ENCODE measurements around the gene PLPP4. TPM values are rescaled to one million over a fixed set of nuclear protein-coding genes. Genes with fewer than 3 reads are reported as not detected.

Gene PLPP4
- total RNA-seq, 1 donor from 2014 or later, result not detected

- no peak overlapping the region for H3K27ac Mint-ChIP-seq (ENCODE audit: unreplicated experiment)
- no peak for DNase-seq (ENCODE audit: low spot score)
- no peaks in the 10 kb centered on the region for H3K36me3 Mint-ChIP-seq (ENCODE audit: low read depth, unreplicated experiment)
- H3K4me3 Mint-ChIP-seq (ENCODE audit: unreplicated experiment), result no peak overlapping the region
- no peaks in the 10 kb centered on the region for H3K27me3 Mint-ChIP-seq (ENCODE audit: unreplicated experiment)
- H3K9me3 Mint-ChIP-seq (ENCODE audit: unreplicated experiment), result no peaks in the 10 kb centered on the region
- no peaks in the 10 kb centered on the region for H3K4me1 Mint-ChIP-seq (ENCODE audit: unreplicated experiment)
- TF ChIP-seq, protein P1, sequence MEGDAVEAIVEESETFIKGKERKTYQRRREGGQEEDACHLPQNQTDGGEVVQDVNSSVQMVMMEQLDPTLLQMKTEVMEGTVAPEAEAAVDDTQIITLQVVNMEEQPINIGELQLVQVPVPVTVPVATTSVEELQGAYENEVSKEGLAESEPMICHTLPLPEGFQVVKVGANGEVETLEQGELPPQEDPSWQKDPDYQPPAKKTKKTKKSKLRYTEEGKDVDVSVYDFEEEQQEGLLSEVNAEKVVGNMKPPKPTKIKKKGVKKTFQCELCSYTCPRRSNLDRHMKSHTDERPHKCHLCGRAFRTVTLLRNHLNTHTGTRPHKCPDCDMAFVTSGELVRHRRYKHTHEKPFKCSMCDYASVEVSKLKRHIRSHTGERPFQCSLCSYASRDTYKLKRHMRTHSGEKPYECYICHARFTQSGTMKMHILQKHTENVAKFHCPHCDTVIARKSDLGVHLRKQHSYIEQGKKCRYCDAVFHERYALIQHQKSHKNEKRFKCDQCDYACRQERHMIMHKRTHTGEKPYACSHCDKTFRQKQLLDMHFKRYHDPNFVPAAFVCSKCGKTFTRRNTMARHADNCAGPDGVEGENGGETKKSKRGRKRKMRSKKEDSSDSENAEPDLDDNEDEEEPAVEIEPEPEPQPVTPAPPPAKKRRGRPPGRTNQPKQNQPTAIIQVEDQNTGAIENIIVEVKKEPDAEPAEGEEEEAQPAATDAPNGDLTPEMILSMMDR (IDR thresholded peaks at IDR 0.05; ENCODE audit: unreplicated experiment), result no peak
Measured at GRCh38 chr10:120517881-120518484, 61.0 kb downstream of the PLPP4 start.

DNA sequence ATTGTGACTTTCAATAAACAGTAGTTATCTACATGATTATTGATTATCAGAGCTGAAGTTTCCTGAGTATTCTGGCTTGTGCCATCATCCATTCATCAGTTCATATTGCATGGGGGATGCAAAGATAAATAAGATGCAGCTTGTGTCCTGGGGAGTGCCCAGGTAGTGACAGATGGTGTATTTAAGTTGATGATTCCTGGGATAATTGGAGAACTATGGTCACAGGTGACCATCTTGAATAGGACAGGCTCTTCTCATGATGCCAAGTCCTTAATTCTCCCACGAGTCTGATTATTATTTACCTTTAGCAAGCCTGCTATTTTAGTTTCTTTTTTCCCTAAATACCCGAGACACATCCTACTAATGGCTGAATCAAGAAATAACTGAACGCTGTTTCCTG lies 64.9 kb downstream of the PLPP4 start:
- no peak overlapping the region for H3K27ac Mint-ChIP-seq (ENCODE audit: unreplicated experiment)
- no peak for DNase-seq (ENCODE audit: low spot score)
- H3K27me3 Mint-ChIP-seq (ENCODE audit: unreplicated experiment), result peaks cover 2% of the 10 kb centered on the region

GRCh38 chr10:120527691-120528090 lies 70.7 kb downstream of the PLPP4 start:
- Mint-ChIP-seq H3K27me3 (ENCODE audit: unreplicated experiment) (peaks cover 2% of the 10 kb centered on the region), H3K4me3 (ENCODE audit: unreplicated experiment) (no peak overlapping the region), H3K9me3 (ENCODE audit: unreplicated experiment) (no peaks in the 10 kb centered on the region), H3K36me3 (ENCODE audit: low read depth, unreplicated experiment) (no peaks in the 10 kb centered on the region), H3K4me1 (ENCODE audit: unreplicated experiment) (peaks cover 2% of the 10 kb centered on the region), H3K27ac (ENCODE audit: unreplicated experiment) (no peak overlapping the region)
- no peak for DNase-seq (ENCODE audit: low spot score)
- TF ChIP-seq, protein P1 (IDR thresholded peaks at IDR 0.05; ENCODE audit: unreplicated experiment), result no peak

More for the DNA sequence above, 64.9 kb downstream of the PLPP4 start:
- TF ChIP-seq, protein P1 (IDR thresholded peaks at IDR 0.05; ENCODE audit: unreplicated experiment), result no peak
- H3K9me3 Mint-ChIP-seq (ENCODE audit: unreplicated experiment), result no peaks in the 10 kb centered on the region
- no peak overlapping the region for H3K4me3 Mint-ChIP-seq (ENCODE audit: unreplicated experiment)
- no peaks in the 10 kb centered on the region for H3K36me3 Mint-ChIP-seq (ENCODE audit: low read depth, unreplicated experiment)
- no peaks in the 10 kb centered on the region for H3K4me1 Mint-ChIP-seq (ENCODE audit: unreplicated experiment)

GRCh38 chr10:120530699-120531098 lies 73.7 kb downstream of the PLPP4 start:
- Mint-ChIP-seq H3K4me3 (ENCODE audit: unreplicated experiment) (no peak overlapping the region), H3K27me3 (ENCODE audit: unreplicated experiment) (peaks cover 2% of the 10 kb centered on the region), H3K9me3 (ENCODE audit: unreplicated experiment) (no peaks in the 10 kb centered on the region), H3K4me1 (ENCODE audit: unreplicated experiment) (peaks cover 2% of the 10 kb centered on the region), H3K36me3 (ENCODE audit: low read depth, unreplicated experiment) (no peaks in the 10 kb centered on the region), H3K27ac (ENCODE audit: unreplicated experiment) (no peak overlapping the region)
- TF ChIP-seq, protein P1 (IDR thresholded peaks at IDR 0.05; ENCODE audit: unreplicated experiment), result no peak
- DNase-seq (ENCODE audit: low spot score), result no peak

DNA sequence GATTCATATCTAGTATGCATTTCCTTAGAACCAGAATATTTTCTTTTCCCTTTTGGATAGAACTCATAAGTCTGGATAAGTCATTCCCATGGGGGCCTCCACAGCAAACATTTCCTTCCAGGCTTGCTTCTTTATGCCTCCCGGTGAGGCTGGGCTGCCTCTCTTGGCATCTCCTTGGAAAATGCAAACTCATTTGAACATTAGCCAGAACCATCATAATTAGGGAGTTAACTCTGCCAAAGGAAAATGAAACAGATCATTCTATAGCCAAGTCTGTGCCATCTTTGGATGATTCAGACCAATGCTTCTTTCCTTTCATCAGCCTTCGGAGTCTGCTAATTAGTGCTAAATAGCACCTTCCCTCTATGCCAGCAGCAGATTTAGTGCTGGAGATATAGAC lies 81.1 kb downstream of the PLPP4 start:
- Mint-ChIP-seq H3K4me1 (ENCODE audit: unreplicated experiment) (no peaks in the 10 kb centered on the region), H3K4me3 (ENCODE audit: unreplicated experiment) (no peak overlapping the region), H3K27ac (ENCODE audit: unreplicated experiment) (no peak overlapping the region), H3K9me3 (ENCODE audit: unreplicated experiment) (no peaks in the 10 kb centered on the region), H3K27me3 (ENCODE audit: unreplicated experiment) (no peaks in the 10 kb centered on the region), H3K36me3 (ENCODE audit: low read depth, unreplicated experiment) (no peaks in the 10 kb centered on the region)
- no peak for DNase-seq (ENCODE audit: low spot score)
- TF ChIP-seq, protein P1 (IDR thresholded peaks at IDR 0.05; ENCODE audit: unreplicated experiment), result no peak
